ENCODE data around the gene CAPN2.
"Not testable (repeated sequence)": the region's sequence is repeated elsewhere in the genome, so short reads cannot be mapped to it uniquely, and the experiment has no call there.

CAPN2 gene

DNA sequence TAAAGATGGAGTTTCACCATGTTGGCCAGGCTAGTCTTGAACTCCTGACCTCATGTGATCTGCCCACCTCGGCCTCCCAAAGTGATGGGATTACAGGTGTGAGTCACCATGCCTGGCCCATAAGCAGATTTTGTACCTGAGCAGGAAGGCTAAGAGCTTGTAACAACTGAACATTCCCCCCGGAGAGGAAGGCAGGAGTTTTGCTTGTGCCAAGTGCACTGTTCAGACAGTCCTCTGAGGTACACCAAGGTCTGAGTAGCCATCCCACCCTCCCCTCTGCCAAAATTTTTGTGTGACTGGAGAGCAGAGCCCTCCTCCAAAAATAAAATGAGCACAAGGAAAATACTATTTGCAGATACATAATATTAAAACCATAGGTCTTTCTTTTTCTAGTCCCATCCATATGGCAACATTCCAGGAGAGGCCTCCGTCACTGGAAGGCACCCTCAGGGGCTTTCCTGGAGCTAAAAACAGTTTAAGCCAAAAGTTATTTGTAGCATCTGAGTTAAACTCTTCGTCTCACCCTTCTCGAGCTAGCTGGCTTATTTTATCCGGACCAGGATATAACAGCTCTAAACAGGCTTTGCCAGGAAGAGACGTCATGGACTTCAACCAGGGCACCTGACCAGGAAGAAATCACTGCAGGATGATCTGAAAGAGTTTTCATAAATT, 27.2 kb downstream of the CAPN2 start:
- no peak for DNase-seq (ENCODE audit: low read depth)

DNA sequence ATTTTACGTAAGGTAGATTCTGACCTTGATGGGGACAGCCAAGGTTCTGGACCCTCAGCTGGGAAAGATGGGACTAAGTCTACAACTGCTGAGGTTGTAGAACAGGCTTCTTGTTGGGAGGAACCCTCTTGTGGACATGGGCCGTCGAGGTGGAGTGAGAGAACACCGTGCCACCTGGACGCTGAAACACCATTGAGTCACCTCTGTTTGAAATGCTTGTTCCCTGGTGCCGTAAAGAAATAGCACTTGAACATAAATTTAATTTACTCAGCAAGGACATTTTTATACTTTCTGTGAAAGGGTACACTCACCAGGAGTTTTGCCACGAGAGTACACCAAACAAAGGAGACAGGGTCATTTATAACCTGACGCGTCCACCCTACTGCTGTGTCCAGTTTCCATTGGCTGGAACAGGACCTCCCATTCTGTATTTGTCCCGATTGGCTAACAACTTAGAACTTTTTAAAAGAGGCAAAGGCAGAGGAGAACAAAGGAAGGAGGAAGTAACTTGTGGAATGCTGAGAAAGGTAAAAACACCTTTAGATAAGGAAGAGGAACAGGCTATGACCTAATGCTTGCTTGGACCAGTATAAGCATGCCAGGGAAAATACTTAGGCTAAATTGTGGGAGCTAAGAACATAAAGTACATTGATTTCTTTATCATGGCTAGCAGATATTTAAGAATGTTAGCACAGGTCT, 27.8 kb downstream of the CAPN2 start:
- DNase-seq (ENCODE audit: low read depth), result not testable (repeated sequence)

DNA sequence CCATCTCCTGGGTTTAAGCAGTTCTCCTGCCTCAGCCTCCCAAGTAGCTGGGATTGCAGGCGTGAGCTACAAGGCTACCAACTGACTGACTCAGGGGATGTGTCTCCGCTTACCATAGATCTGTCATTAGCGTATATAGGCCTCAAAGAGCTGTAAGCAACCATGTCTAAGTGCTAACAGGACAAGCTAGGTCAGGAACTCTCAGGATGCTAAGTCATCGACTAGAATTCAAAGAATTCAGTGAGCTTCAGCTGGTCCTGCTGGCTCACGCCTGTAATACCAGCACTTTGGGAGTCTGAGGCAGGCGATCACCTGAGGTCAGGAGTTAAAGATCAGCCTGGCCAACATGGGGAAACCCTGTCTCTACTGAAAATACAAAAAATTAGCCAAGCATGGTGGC, 29.5 kb downstream of the CAPN2 start:
- DNase-seq (ENCODE audit: low read depth), result no peak

- no peak for DNase-seq (ENCODE audit: low read depth)
These were observed 30.6 kb downstream of the CAPN2 start for GRCh38 chr1:223742856-223743517.

DNA sequence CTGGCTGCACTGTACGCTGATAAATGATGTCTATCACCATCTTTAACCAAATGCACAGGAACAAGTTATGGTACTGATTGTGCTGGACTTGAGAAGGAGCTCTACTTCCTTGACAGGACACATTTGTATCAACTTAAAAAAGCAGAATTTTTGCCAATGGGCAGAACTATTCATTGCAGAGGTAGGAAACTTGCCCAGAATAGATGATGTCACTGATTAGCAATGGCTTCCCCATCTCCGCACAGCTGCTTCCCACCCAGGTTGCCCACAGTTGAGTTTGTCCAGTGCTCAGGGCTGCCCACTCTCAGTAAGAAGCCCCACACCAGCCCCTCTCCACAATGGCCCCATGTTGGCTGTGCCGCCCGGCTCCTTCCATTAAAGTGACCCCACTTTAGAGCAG, 33.4 kb downstream of the CAPN2 start:
- no peak for DNase-seq (ENCODE audit: low read depth)

DNA sequence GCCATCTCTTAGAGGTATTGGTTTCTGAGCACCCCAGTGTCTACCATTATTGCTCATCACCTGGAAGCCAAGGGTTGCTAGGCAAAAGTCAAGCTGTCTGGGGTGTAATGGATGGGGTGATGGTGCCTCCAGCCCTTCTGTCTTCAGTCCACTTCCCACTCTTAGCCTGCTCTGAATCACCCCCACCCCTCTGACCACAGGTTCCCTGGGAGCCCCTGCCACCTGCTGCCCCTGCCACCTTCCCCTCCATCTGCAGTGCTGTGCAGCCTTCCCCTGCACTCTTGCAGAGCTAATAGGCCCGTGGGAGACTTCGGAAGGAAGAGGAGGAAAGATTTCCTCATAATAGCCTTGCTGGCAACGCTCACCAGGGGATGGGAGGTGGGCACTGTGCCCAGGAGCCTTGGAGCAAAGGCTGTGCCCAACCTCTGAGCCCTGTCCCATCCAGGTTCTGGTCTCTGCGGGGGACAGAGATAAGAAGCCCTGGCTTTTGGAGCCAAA, 35.5 kb downstream of the CAPN2 start:
- DNase-seq (ENCODE audit: low read depth), result no peak

GRCh38 chr1:223748405-223748772, 36.0 kb downstream of the CAPN2 start:
- DNase-seq (ENCODE audit: low read depth), result no peak

GRCh38 chr1:223748773-223749733, 36.7 kb downstream of the CAPN2 start:
- no peak for DNase-seq (ENCODE audit: low read depth)

DNA sequence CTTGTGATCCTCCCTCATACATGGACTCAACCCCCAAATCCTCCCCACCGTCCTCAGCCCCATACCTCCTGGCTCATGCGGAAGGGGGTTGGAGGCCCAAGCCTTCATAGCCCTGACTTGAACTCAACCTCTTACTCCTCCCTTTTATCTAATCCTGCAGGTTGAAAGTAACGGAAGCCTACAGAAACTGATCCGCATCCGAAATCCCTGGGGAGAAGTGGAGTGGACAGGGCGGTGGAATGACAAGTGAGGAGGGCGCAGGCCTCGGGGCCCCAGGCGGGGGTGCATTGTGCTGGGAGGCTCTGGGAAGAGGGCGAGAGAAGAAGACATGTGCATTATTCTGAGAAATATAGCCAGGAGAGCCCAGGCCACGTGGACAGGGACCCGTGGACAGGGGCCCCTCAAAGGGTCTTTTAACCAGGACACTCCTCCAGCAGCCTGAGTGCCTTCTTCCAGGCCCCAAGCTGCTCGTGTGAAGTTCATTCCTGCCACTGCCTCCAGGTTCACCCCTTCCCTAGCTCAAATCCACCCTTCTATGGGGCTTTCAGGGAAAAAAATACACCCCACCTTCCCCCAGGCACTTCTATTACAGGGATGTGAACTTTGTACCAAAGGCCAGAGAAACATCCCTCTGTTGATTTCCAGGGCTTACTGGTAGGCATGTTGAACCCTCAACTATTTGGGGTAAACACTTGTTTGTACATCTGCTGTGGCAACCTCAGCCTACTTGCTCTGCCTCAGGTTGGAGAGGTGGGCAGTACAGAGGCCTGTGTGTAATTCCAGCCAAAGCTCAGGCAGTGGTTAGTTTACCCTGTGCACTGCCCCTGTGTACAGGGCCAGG, 38.6 kb downstream of the CAPN2 start:
- DNase-seq (ENCODE audit: low read depth), result no peak

- DNase-seq (ENCODE audit: low read depth), result no peak
These were observed 39.4 kb downstream of the CAPN2 start for GRCh38 chr1:223751696-223752095.

DNA sequence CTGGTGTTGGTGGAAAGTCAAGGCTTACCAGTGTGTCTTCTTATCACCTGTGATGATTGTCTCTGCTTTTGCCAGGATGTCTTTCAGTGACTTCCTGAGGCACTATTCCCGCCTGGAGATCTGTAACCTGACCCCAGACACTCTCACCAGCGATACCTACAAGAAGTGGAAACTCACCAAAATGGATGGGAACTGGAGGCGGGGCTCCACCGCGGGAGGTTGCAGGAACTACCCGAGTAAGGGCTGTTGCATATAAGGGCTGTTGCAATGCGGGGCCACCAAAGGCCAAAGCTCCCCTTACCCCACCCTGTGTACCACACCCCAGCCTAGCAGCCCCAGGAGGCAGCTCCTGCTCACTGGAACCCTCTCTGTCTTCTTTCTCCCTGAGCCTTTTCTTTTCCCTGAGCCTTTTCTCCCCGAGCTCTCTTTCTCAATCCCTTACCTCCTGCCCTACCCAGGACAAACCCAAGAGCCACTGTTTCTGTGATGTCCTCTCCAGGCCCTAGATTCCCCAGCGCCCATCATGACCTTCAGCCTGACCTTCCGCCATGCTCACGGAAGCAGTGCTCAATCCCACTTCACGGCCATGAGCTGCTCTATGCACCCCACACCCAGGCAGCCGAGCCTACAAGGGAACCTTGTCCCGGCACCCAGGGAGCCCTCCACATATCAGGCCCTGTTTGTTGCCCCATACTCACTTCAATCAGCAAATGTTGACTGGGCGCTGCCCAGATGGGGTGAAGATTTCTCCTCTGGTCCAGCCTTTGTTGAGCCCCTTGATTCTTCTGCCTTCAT, 40.6 kb downstream of the CAPN2 start:
- no peak for DNase-seq (ENCODE audit: low read depth)

DNA sequence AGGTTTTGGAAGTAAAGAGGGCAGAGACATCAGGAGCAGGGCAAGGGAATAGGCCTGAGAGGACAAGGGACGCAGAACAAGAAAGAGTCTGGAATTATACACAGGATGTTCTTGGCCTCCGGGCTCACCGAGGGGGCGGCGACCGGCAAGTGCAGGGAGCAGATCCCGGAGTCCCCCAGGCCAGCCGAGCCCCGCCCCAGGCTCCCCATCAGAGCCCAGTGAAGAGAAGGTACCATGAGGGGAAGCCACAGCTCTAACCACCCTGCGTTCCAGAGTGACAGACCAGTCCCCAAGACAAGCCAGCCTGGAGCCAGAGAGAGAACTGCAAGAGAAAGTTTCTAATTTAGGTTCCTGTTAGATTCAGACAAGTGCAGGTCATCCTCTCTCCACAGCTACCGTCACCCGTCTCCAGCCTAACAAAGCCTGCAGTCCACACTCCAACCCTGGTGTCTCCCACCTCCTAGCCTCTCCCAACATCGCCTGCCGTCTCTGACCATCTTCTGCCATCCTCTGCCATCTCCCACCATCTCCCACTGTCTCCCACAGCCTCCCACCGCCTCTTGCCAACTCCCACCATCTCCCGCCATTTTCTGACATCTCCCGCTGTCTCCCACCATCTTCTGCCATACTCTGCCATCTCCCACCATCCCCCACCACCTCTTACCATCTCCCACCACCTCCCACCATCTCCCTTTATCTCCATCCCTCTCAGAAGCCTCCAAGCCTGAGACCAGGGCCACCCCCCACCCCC, 42.5 kb downstream of the CAPN2 start:
- DNase-seq (ENCODE audit: low read depth), result no peak

- no peak for DNase-seq (ENCODE audit: low read depth)
These were observed 43.1 kb downstream of the CAPN2 start for GRCh38 chr1:223755432-223755792.

DNA sequence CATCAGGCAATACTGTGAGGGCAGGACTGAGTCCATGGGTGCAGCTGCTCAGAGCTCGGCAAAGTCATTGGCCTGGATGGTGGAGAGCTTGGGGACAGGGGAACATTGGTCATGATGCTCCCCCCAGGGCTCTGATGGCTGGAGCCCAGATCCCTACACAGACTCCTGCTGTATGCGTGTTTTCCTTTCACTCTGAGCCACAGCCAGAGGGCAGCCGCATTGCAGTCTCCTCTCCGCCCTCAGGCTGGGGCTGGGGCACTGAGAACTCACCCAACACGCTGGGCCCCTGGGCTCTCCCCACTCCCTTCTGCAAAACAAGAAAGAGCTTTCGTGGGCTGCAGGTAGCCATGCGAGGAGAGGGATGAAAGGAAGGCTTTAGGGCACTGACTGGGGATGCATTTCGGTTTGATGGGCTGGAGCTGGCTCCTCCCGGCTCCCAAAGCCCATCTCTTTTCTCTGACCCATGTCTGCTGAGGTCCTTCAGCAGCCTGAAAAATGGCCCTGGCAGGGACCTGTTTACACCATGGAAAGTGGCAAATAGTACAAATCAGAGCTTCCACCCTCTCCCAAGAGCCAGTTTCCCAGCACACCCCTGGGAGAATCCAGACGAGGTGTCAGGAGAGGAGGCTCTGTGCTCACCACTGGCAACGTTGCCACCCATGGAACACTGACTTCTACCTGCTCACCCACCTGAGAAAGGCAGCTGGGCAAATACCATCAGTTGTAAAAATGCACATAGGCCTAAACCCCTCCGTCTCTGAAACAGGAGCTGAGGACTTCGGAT, 43.8 kb downstream of the CAPN2 start:
- DNase-seq (ENCODE audit: low read depth), result no peak

DNA sequence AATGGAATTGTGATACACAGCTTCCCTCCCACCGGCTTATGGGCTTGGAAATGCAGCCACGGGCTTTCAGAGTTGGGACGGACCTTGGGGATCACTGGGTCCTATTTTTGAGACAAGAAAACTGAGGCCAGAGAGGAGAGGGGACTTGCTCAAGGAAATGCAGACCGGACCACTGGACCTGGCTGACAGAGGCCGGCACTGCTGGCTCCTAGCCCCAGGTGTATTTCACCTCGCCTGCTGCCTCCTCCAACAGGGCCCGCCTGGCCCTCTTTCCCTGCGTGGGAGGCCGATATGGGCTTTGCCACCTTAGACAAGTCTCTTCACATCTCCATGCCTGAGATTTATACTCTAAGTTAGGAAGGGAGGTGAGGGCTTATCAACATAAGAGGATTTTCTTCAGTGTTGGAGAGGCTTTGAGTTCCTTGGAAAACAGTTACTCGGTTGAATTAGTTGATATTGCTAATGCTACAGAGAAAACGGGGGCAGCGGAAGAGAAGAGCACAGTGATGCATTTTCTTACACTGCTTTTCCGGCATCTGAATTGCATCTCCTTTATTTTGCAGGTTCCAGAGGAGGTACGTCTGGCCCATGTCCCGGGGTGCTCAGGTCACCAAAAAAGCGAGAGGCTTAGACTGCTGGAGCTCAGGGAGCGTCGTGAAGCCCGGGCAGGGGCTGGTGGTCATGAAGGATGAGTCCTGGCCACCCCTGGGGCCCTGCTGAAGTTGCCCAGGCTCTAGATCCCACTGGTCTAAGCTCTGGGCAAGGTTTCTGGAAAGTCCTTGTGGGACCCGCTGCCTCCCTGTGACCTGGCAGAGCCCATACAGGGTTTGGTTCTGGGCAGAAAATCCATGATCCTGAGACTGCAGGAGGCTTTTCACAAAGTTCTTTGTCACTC, 44.7 kb downstream of the CAPN2 start:
- DNase-seq (ENCODE audit: low read depth), result no peak

DNA sequence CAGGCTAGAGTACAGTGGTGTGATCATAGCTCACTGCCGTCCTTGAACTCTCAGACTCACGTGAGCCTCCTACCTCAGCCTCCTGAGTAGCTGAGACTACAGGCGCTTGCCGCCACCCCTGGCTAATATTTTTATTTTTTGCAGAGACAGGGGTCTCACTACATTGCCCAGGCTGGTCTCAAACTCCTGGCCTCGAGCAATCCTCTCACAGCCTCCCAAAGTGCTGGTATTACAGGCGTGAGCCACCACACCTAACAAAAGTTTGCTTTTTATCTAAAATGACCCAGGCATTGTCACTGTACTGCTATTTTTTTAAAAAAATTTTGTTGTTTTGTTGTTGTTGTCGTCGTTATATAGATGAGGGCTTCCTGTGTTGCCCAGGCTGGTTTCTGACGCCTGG, 46.4 kb downstream of the CAPN2 start:
- no peak for DNase-seq (ENCODE audit: low read depth)

- no peak for DNase-seq (ENCODE audit: low read depth)
These were observed 46.9 kb downstream of the CAPN2 start for GRCh38 chr1:223759273-223759672.

DNA sequence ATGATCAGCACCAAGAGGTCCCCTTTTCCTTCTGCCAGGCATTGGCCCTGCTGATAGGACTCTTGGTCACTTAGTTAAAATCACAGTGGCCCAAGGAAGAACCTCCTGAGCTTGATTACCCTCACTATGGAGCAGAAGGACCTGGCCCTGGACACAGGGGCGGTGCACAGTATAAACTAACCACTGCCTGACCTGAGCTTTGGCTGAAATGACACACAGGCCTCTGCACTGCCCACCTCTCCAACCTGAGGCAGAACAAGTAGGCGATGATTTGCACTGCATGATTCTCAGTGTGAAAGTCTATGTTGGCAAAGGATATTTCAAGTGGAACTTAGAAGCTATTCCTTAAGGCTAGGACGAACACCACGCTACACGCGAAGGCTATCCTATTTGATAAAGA, 48.5 kb downstream of the CAPN2 start:
- DNase-seq (ENCODE audit: low read depth), result no peak

All from fibroblast of the conjunctiva (primary cell).